T-helper 2 cell treated with Interferon-gamma antibody and Interleukin-4, amounts not matched to agents 5 μg/mL and 100 μg/mL, for 36 hours (primary cell): ENCODE measurements around the gene PSME2.
A peak's percentile ranks its signal among the peaks of the same experiment; 100 is the strongest.

Source experiments
- DNase-seq: peaks from one replicate; pipeline ENCODE4 v3.0.0; 2021; ENCODE audit warnings: low spot score
- H3K27ac Mint-ChIP-seq: one replicate; pipeline ENCODE4 v1.8.0; 2021; ENCODE audit warnings: mild to moderate bottlenecking, mixed read lengths
- H3K27me3 Mint-ChIP-seq: one replicate; pipeline ENCODE4 v1.8.0; 2021; ENCODE audit warnings: low read depth, mixed read lengths
- H3K36me3 Mint-ChIP-seq: one replicate; pipeline ENCODE4 v1.8.0; 2021; ENCODE audit warnings: low read depth, mixed read lengths
- H3K4me1 Mint-ChIP-seq: one replicate; pipeline ENCODE4 v1.8.0; 2021; ENCODE audit warnings: low read depth, mixed read lengths
- H3K4me3 Mint-ChIP-seq: one replicate; pipeline ENCODE4 v1.8.0; 2022; ENCODE audit warnings: mild to moderate bottlenecking, moderate library complexity, mixed read lengths
- H3K9me3 Mint-ChIP-seq: one replicate; pipeline ENCODE4 v1.8.0; 2021; ENCODE audit warnings: mixed read lengths

PSME2 gene

GRCh38 chr14:24184104-24184970 lies 37.9 kb upstream of the PSME2 start:
- H3K9me3 Mint-ChIP-seq, result no peaks in the 10 kb centered on the region
- no peak overlapping the region for H3K27ac Mint-ChIP-seq
- H3K4me3 Mint-ChIP-seq, result no peak overlapping the region
- no peaks in the 10 kb centered on the region for H3K27me3 Mint-ChIP-seq
- peaks cover 13% of the 10 kb centered on the region for H3K4me1 Mint-ChIP-seq
- H3K36me3 Mint-ChIP-seq, result peaks cover 42% of the 10 kb centered on the region
- no peak for DNase-seq

DNA sequence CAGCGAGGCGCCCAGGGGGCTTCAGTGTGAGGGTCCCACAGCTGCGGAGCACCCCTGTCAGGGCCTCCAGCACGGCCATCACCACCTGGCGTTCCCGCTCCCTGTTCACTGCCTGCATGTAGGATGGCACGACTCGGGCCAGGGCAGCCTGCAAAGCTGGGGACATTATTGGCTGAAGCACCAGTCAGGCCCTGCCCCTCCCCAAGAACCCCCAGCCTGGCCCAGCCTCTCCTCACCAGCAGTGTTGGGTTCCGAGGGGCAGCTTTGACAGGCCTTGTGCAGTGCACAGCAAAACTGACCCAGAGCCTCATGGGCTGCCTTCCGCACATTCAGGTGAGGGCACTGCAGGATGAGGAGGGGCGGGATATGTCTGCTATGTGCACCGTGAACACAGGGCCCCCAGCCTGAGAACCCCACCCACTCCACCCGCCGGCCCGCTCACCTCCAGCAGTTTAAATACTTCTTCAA lies 36.6 kb upstream of the PSME2 start:
- H3K27me3 Mint-ChIP-seq, result no peaks in the 10 kb centered on the region
- no peak for DNase-seq
- H3K4me1 Mint-ChIP-seq, result peaks cover 10% of the 10 kb centered on the region
- no peak overlapping the region for H3K4me3 Mint-ChIP-seq
- H3K9me3 Mint-ChIP-seq, result no peaks in the 10 kb centered on the region
- no peak overlapping the region for H3K27ac Mint-ChIP-seq
- peaks cover 52% of the 10 kb centered on the region for H3K36me3 Mint-ChIP-seq

GRCh38 chr14:24182110-24182882 lies 35.9 kb upstream of the PSME2 start:
- peaks cover 4% of the 10 kb centered on the region for H3K4me1 Mint-ChIP-seq
- H3K27me3 Mint-ChIP-seq, result no peaks in the 10 kb centered on the region
- H3K9me3 Mint-ChIP-seq, result no peaks in the 10 kb centered on the region
- peaks cover 56% of the 10 kb centered on the region for H3K36me3 Mint-ChIP-seq
- peak overlapping the region; percentile 55 for H3K27ac Mint-ChIP-seq
- H3K4me3 Mint-ChIP-seq, result no peak overlapping the region
- DNase-seq, result no peak

DNA sequence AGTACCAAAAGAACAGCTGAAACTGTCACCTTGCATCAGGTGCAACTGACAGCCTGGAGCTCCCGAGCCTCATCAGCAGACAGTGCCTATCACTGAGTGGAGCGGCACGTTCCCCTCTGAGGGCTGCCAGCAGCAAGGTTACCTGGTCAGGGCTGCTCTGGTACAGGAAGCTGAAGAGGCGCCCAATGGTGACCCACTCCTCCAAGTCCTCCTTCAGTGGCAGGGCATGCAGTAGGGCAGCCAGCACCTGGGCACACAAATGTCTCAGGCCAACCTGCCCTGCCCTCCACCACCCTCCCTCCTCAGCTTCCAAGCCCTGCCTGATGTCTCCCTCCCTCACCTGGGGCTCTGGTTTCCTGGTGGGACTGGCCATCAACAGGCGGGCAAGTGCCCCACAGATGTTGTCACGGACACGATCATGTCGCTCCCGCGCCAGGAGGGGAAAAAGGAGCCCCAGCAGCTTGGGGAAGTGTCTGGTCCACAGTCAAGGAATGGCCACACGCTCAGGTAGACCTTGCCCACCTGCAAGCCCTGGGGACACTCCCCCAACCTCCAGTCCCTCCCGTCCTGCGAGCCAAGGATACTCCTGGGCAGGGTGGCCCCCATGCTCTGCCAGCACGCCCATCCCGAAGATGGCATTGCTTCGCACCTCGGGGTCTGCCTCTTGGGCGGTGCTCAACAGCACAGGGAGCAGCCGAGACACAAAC lies 35.1 kb upstream of the PSME2 start:
- no peak for DNase-seq
- Mint-ChIP-seq H3K27ac (no peak overlapping the region), H3K36me3 (peaks cover 58% of the 10 kb centered on the region), H3K4me1 (no peaks in the 10 kb centered on the region), H3K9me3 (no peaks in the 10 kb centered on the region), H3K27me3 (no peaks in the 10 kb centered on the region), H3K4me3 (no peak overlapping the region)

GRCh38 chr14:24179961-24180796 lies 33.8 kb upstream of the PSME2 start:
- Mint-ChIP-seq H3K4me1 (peaks cover under 1% of the 10 kb centered on the region), H3K9me3 (no peaks in the 10 kb centered on the region), H3K36me3 (peaks cover 54% of the 10 kb centered on the region), H3K27me3 (no peaks in the 10 kb centered on the region), H3K4me3 (no peak overlapping the region), H3K27ac (peak overlapping the region; percentile 26)
- DNase-seq, result no peak

GRCh38 chr14:24179294-24179960 lies 33.0 kb upstream of the PSME2 start:
- Mint-ChIP-seq H3K4me1 (peaks cover 6% of the 10 kb centered on the region), H3K27ac (no peak overlapping the region), H3K27me3 (no peaks in the 10 kb centered on the region), H3K36me3 (peaks cover 59% of the 10 kb centered on the region), H3K9me3 (no peaks in the 10 kb centered on the region), H3K4me3 (no peak overlapping the region)
- no peak for DNase-seq

GRCh38 chr14:24178399-24179178 lies 32.2 kb upstream of the PSME2 start:
- Mint-ChIP-seq H3K27me3 (no peaks in the 10 kb centered on the region), H3K9me3 (no peaks in the 10 kb centered on the region), H3K27ac (no peak overlapping the region), H3K36me3 (peaks cover 64% of the 10 kb centered on the region), H3K4me3 (no peak overlapping the region), H3K4me1 (peaks cover 6% of the 10 kb centered on the region)
- no peak for DNase-seq

DNA sequence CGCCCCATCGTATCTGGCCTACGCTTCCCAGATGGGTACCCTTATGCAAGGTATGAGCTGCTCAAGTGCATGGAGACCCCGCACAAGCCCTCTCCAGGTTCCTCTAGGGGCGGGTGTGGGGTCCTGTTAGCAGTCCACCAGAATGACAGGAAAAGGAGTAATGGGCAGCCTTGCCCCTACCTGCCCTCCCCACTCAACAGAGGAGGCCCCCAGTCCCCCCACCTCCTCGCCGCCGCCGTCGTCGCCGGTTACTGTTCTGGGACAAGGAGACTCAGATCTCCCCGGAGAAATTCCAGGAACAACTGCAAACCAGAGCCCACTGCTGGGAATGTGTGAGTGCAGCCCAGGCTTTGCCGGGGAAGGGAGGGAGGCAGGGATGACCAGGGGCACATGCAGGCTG lies 31.5 kb upstream of the PSME2 start:
- no peak for DNase-seq
- no peaks in the 10 kb centered on the region for H3K9me3 Mint-ChIP-seq
- H3K36me3 Mint-ChIP-seq, result peaks cover 65% of the 10 kb centered on the region
- H3K27ac Mint-ChIP-seq, result no peak overlapping the region
- no peak overlapping the region for H3K4me3 Mint-ChIP-seq
- H3K27me3 Mint-ChIP-seq, result no peaks in the 10 kb centered on the region
- peaks cover 7% of the 10 kb centered on the region for H3K4me1 Mint-ChIP-seq

DNA sequence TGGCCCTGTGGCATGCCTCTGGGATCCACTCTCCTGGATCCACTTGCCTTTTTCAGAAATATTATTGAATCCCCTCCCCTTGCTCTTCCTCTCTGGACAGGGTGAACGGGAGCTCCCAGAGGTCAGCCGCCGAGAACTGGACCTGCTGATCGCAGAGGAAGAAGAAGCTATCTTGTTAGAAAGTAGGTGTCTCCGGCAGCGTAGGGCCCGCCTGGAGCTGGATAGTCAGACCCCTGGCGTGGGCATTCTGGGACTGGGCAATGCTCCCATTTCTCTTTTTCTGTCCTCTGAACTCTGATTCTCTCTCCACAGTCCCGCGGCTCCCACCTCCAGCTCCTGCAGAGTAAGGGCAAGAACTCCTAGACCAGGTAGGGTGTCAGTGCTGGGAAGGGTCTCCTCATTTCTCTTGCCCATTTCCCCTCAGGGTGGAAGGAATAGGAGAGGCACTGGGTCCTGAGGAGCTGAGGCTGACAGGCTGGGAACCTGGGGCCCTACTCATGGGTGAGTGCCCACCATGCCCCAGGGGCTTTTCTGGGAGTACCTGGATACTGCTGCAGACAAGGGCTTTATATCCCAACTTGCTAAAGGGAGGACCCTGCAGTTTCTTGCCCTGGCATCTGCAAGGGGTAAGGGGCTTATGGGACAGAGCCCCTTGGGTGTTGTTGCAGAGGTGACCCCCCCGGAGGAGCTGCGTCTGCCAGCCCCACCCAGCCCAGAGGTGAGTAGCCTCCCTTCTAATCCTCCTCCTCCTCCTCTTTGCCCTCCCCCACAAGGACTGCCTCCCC lies 30.8 kb upstream of the PSME2 start:
- H3K36me3 Mint-ChIP-seq, result peaks cover 63% of the 10 kb centered on the region
- H3K27ac Mint-ChIP-seq, result no peak overlapping the region
- H3K4me1 Mint-ChIP-seq, result peaks cover 9% of the 10 kb centered on the region

GRCh38 chr14:24176599-24176998 lies 30.2 kb upstream of the PSME2 start:
- peaks cover 62% of the 10 kb centered on the region for H3K36me3 Mint-ChIP-seq
- H3K27ac Mint-ChIP-seq, result no peak overlapping the region
- no peak overlapping the region for H3K4me3 Mint-ChIP-seq
- H3K4me1 Mint-ChIP-seq, result peaks cover 9% of the 10 kb centered on the region
- DNase-seq, result no peak
- no peaks in the 10 kb centered on the region for H3K9me3 Mint-ChIP-seq
- no peaks in the 10 kb centered on the region for H3K27me3 Mint-ChIP-seq

More for the DNA sequence above, 30.8 kb upstream of the PSME2 start:
- Mint-ChIP-seq H3K27me3 (no peaks in the 10 kb centered on the region), H3K4me3 (no peak overlapping the region), H3K9me3 (no peaks in the 10 kb centered on the region)
- no peak for DNase-seq

- H3K4me1 Mint-ChIP-seq, result peaks cover 23% of the 10 kb centered on the region
- peak overlapping the region; percentile 39 for H3K27ac Mint-ChIP-seq
- no peaks in the 10 kb centered on the region for H3K27me3 Mint-ChIP-seq
- H3K4me3 Mint-ChIP-seq, result no peak overlapping the region
- no peak for DNase-seq
- no peaks in the 10 kb centered on the region for H3K9me3 Mint-ChIP-seq
- peaks cover 62% of the 10 kb centered on the region for H3K36me3 Mint-ChIP-seq
Observed at GRCh38 chr14:24172871-24173281, 26.5 kb upstream of the PSME2 start.
